Measurements from ENCODE around the gene LHX2. TPM values are rescaled to one million over a fixed set of nuclear protein-coding genes. Genes with fewer than 3 reads are reported as not detected.

LHX2 gene
- total RNA-seq, 4 donors from 2014 or later, result 0.22 TPM; not detected in 3

DNA sequence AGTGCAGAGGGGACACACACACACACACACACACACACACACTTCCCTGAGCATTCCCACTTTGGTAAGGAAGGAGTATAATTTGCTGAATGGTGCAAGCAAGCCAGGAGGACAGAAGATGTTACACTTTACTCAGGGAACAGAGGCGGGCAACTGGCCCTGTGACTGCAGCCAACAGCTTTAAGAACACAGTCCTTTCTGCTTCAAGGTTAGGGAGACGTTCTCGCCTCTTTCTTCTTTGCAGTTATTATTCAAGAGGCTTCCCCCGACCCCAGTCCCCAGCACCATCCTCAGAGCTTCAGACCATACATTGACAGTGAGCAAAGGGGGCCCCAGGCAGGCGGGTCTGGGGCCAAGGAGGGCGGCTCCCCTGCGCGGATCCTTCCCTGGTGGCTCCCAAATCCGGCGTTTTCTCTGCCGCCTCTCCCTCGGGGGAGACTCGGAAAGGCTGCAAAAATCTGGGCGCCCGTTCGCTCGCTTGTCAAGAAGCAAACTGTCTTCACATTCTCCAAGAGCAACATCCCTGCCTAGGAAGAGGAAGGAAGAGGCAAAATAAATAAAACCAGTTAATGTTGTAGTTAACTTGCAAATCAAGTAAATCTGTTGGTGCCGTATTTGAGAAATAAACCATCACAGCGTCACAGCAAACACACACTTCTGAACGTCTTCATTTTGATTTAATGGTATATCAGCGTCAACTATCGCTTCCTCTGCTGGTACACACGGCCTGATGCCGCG, 3.8 kb upstream of the LHX2 start:
- no peak for TF ChIP-seq POLR2A (IDR thresholded peaks at IDR 0.05)
- TF ChIP-seq CTCF (IDR thresholded peaks at IDR 0.05), result no peak
- peaks cover 25 to 59% (median 32%) of the 10 kb centered on the region in 3 donors for H3K4me1 ChIP-seq
- DNase-seq, result no peak
- H3K36me3 ChIP-seq, result no peaks in the 10 kb centered on the region
- H3K4me3 ChIP-seq, result no peak overlapping the region
- peaks cover 64 to 100% (median 80%) of the 10 kb centered on the region in 4 donors for H3K27me3 ChIP-seq
- intact Hi-C loops (cut with DNase I), result no loop called here
- no peaks in the 10 kb centered on the region for H3K9me3 ChIP-seq
- H3K27ac ChIP-seq, result no peak overlapping the region
- 5 to 8% methylated on average over 11 to 16 of the region's 25 CpGs for WGBS, 2 donors

GRCh38 chr9:124008303-124008693, 3.3 kb upstream of the LHX2 start:
- Histone ChIP-seq H3K4me3 (peak overlapping the region in 1 of 4 donors; percentile 34), H3K27me3 (peaks cover 64 to 100% (median 82%) of the 10 kb centered on the region in 4 donors), H3K9me3 (no peaks in the 10 kb centered on the region), H3K27ac (no peak overlapping the region), H3K4me1 (peaks cover 27 to 65% (median 34%) of the 10 kb centered on the region in 3 donors), H3K36me3 (no peaks in the 10 kb centered on the region)
- 0% methylated on average over 9 to 19 of the region's 38 CpGs for WGBS, 2 donors
- TF ChIP-seq POLR2A (IDR thresholded peaks at IDR 0.05) (no peak), CTCF (IDR thresholded peaks at IDR 0.05) (no peak)
- DNase-seq, result no peak
- intact Hi-C loops (cut with DNase I), result no loop called here

DNA sequence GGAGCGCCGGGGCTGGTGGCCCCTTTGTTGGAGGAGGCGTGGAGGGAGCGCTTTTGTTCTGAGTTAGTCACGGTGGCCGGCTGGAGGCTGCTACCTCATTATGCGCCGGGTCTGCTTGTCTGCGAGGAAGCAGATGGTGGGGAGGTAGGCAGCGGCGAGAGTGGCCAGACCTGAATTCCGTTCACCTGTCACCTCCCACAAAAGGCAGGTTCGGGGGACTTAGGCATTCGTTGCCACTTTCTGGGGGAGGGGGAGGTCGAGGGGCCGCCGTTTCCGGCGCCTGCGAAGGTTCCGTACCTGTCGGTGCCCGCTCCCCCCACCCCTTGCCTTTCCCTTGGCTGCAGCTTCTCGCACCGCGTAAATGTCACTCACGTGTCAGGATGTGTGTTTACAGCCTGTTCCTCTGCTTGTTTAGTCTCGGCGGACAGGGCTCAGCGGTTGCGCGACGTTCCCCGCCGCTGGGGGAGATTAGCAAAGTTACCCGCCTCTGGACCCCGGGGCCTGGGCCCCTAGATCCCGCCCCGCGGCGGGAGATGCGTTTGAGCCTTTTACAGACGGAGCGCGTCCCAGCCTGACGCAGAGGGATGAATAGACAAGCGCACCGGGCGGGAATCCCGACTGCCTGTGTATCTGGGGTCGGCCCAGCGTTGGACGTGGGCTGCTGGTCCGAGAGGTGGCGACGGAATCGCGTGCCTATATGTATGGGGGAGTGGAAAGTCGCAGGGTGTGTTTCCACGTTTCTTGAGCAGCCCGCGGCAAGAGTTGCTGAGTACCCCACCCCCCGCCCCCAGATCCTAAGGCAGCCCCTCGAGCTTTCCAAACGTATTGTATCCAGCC, 2.7 kb upstream of the LHX2 start:
- peaks cover 64 to 100% (median 82%) of the 10 kb centered on the region in 4 donors for H3K27me3 ChIP-seq
- no peak for DNase-seq
- no peaks in the 10 kb centered on the region for H3K36me3 ChIP-seq
- intact Hi-C loops (cut with DNase I), result no loop called here
- WGBS, 2 donors, result 0 to 3% methylated on average over 4 to 33 of the region's 65 CpGs
- no peaks in the 10 kb centered on the region for H3K9me3 ChIP-seq
- H3K4me1 ChIP-seq, result peaks cover 27 to 71% (median 34%) of the 10 kb centered on the region in 3 donors
- TF ChIP-seq POLR2A (IDR thresholded peaks at IDR 0.05) (no peak), CTCF (IDR thresholded peaks at IDR 0.05) (no peak)
- peak overlapping the region in 1 of 4 donors; percentile 34 for H3K4me3 ChIP-seq
- no peak overlapping the region for H3K27ac ChIP-seq

DNA sequence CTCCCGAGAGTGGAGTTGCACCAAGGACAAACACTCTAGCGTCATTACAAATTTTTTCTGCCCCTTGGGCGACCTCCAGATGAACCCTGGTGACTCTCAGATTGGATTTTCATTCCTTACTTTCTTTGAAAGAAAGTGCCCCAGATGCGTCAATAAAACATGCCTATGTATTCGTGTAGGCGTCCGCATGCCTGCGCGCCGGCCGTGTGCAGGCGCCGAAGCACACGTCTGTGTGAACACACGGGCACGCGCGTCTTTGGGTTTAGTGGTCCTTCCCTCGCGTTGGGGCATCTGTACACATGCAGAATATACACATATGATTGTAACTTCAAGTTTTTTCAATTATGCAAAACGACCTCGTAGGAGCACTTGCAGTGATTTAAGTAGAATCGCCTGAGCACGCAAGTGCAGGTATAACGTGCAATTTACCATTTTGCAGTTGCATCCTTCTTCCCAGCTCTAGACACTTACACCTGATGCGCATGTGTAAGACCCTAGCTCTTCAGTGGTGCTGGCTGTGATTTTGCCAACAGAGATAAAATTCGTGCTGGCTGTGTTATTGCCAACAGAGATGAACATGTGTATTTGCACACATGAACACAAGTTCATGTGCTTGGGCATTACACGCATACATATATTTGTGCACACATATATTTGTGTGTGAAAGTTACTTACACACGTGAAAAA, 1.9 kb upstream of the LHX2 start:
- Histone ChIP-seq H3K27me3 (peaks cover 63 to 100% (median 85%) of the 10 kb centered on the region in 4 donors), H3K36me3 (no peaks in the 10 kb centered on the region), H3K4me3 (no peak overlapping the region), H3K4me1 (peaks cover 27 to 71% (median 34%) of the 10 kb centered on the region in 3 donors), H3K27ac (no peak overlapping the region), H3K9me3 (no peaks in the 10 kb centered on the region)
- 7 to 8% methylated on average over 28 to 29 of the region's 29 CpGs for WGBS, 2 donors
- DNase-seq, result no peak
- TF ChIP-seq CTCF (IDR thresholded peaks at IDR 0.05) (no peak), POLR2A (IDR thresholded peaks at IDR 0.05) (no peak)
- intact Hi-C loops (cut with DNase I), result no loop called here

All from esophagus squamous epithelium (tissue), 5 donors.